ENCODE data around the gene FBXW8. TPM values are rescaled to one million over a fixed set of nuclear protein-coding genes. Genes with fewer than 3 reads are reported as not detected.

Gene FBXW8, protein sequence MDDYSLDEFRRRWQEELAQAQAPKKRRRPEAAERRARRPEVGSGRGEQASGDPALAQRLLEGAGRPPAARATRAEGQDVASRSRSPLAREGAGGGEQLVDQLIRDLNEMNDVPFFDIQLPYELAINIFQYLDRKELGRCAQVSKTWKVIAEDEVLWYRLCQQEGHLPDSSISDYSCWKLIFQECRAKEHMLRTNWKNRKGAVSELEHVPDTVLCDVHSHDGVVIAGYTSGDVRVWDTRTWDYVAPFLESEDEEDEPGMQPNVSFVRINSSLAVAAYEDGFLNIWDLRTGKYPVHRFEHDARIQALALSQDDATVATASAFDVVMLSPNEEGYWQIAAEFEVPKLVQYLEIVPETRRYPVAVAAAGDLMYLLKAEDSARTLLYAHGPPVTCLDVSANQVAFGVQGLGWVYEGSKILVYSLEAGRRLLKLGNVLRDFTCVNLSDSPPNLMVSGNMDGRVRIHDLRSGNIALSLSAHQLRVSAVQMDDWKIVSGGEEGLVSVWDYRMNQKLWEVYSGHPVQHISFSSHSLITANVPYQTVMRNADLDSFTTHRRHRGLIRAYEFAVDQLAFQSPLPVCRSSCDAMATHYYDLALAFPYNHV
- total RNA-seq: 1 to 10 TPM; 3.1 to 7.4 TPM

- H3K36me3 Mint-ChIP-seq: peaks cover 10 to 22% of the 10 kb centered on the region in 2 donors
- peak within 1 kb of the TSS; percentile 75 to 94 for H3K27ac Mint-ChIP-seq
Observed at GRCh38 chr12:116910645-116911451, at the start of gene FBXW8. FBXW8 (plus strand) TSS chr12:116910950; CDS start chr12:116911038, 88 bp downstream.

GRCh38 chr12:116861320-116861719 is 49.4 kb upstream of the FBXW8 start:
- H3K36me3 Mint-ChIP-seq: no peaks in the 10 kb centered on the region
- ATAC-seq (peak; percentile 56 to 58), DNase-seq (ENCODE audit: low spot score in 2 of 2) (no peak)
- H3K9me3 Mint-ChIP-seq: no peaks in the 10 kb centered on the region
- no peak overlapping the region for H3K27ac Mint-ChIP-seq

More at GRCh38 chr12:116910645-116911451, at the start of gene FBXW8:
- peak; percentile 84 to 88 for ATAC-seq
- peak; percentile 70 to 72 for DNase-seq (ENCODE audit: low spot score in 2 of 2)
- H3K9me3 Mint-ChIP-seq: peaks cover 0 to 4% of the 10 kb centered on the region in 2 donors

GRCh38 chr12:116862167-116862566 is 48.6 kb upstream of the FBXW8 start:
- Mint-ChIP-seq H3K9me3 (no peaks in the 10 kb centered on the region), H3K36me3 (no peaks in the 10 kb centered on the region), H3K27ac (no peak overlapping the region)
- ATAC-seq (no peak), DNase-seq (ENCODE audit: low spot score in 2 of 2) (no peak)

DNA sequence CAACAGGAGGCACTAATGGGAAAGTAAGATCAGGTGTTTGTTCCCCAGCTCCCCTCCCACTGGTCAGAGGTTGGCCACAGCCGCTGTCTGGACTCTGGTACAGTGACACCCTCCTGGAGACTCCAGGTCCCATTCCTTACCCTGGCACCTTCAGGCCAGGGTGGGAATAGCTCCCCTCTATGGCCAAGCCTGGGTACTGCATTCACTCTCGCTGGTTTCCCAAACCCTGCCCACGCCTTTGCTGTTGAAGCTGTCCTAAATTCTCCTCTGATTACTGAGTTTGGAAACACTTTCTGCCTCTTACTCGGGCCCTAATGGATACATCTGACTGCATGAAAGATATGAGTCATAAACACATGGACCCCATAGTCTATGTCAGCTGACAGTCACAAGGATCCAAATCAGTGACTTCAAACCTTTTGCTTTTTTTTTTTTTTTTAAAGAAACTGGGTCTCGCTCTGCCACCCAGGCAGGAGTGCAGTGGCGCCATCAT is 47.4 kb upstream of the FBXW8 start:
- ATAC-seq (peak in 1 of 2 donors; percentile 20), DNase-seq (ENCODE audit: low spot score in 2 of 2) (peak in 1 of 2 donors; percentile 24)
- Mint-ChIP-seq H3K9me3 (no peaks in the 10 kb centered on the region), H3K36me3 (no peaks in the 10 kb centered on the region), H3K27ac (no peak overlapping the region)

GRCh38 chr12:116864371-116865160 is 46.2 kb upstream of the FBXW8 start:
- no peak for ATAC-seq
- no peak for DNase-seq (ENCODE audit: low spot score in 2 of 2)
- no peak overlapping the region for H3K27ac Mint-ChIP-seq
- no peaks in the 10 kb centered on the region for H3K9me3 Mint-ChIP-seq
- H3K36me3 Mint-ChIP-seq: no peaks in the 10 kb centered on the region

GRCh38 chr12:116867523-116867922 is 43.2 kb upstream of the FBXW8 start:
- H3K27ac Mint-ChIP-seq: no peak overlapping the region

GRCh38 chr12:116870306-116870705 is 40.4 kb upstream of the FBXW8 start:
- DNase-seq (ENCODE audit: low spot score in 2 of 2) (no peak), ATAC-seq (no peak)
- H3K9me3 Mint-ChIP-seq: peaks cover 0 to 6% of the 10 kb centered on the region in 2 donors
- H3K36me3 Mint-ChIP-seq: peaks cover 0 to 4% of the 10 kb centered on the region in 2 donors
- H3K27ac Mint-ChIP-seq: no peak overlapping the region

More at GRCh38 chr12:116867523-116867922, 43.2 kb upstream of the FBXW8 start:
- DNase-seq (ENCODE audit: low spot score in 2 of 2) (no peak), ATAC-seq (no peak)
- Mint-ChIP-seq H3K36me3 (no peaks in the 10 kb centered on the region), H3K9me3 (no peaks in the 10 kb centered on the region)

DNA sequence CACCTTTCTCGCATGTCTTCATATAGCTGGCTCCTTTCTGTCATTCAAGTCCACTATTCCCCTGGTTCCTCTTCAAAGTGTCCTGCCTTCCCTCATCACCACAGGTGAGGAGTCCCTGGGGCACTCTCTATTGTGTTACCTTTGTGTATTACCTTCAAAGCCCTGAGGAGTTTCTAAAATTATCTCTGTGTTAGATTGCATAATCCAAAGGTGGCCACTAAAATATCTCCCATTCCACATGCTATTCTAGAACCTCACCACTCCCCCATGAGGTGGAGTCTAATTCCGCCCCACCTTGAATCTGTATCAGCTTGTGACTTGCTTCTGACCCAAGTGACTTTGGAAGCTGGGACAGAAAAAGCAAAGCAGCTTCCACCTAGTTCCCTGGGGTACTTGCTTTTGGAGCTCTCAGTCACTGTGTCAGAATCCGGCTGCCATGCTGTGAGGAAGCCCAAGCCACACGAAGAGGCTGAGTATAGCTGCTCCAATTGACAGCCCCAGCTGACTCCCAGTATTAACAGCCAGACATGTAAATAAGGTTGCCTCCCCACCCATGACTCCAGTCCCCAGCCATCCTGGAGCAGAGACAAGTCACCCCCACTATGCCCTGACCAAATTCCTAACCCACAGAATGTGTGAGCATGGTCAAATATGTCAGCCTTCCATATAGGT is 36.3 kb upstream of the FBXW8 start:
- Mint-ChIP-seq H3K36me3 (peaks cover 0 to 4% of the 10 kb centered on the region in 2 donors), H3K27ac (no peak overlapping the region), H3K9me3 (peaks cover 0 to 6% of the 10 kb centered on the region in 2 donors)
- no peak for DNase-seq (ENCODE audit: low spot score in 2 of 2)
- ATAC-seq: no peak

GRCh38 chr12:116876151-116876869 is 34.4 kb upstream of the FBXW8 start:
- no peak overlapping the region for H3K27ac Mint-ChIP-seq
- peaks cover 0 to 6% of the 10 kb centered on the region in 2 donors for H3K9me3 Mint-ChIP-seq
- peaks cover 4 to 11% of the 10 kb centered on the region in 2 donors for H3K36me3 Mint-ChIP-seq
- no peak for ATAC-seq
- DNase-seq (ENCODE audit: low spot score in 2 of 2): no peak

DNA sequence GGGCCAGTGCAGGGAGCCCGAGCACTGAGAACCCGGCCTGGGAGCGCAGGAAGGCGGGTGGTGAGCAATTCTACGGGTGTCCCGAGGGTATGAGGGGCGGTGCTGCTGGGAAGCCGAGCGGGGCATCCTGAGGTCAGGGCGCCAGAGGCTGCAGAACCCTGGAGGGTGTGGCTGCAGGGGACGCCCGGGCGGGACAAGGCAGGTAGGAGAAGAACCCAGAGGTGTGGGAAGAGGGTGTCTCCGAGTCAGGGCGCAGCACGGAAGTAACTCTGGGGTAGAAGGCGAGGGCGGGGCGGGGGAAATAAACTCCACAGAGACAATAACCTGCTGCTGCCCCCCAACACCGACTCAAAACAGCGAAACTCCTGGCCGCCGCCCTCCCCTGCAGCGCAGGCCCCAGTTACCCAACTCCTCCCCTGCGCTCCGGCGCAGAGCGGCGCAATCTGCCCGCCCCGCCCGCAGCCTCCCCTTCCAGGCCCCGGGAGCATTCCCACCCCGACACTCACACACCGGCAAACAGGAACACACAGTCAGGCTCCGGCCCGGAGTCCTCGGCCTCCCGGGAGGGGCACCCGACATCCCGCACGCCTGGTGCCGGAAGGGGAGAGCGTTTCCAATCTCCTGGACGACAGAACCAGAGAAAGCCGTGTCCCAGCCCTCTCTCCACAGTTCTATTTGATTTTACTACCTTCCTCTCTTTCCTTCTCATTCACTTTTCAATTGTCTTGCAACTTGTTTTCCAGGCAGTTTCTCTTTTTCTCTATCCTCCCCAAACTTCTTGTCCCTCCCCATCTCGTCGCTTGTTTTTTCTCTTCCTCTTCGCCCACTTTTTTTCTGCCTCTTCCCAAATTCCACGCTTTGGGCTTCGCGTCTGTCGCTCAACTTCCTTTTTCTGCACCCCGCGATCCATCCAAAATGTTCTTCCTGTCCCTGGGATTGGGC is 31.9 kb upstream of the FBXW8 start:
- ATAC-seq (no peak), DNase-seq (ENCODE audit: low spot score in 2 of 2) (no peak)
- Mint-ChIP-seq H3K36me3 (peaks cover 4 to 16% of the 10 kb centered on the region in 2 donors), H3K9me3 (peaks cover 0 to 6% of the 10 kb centered on the region in 2 donors), H3K27ac (no peak overlapping the region)

- Mint-ChIP-seq H3K27ac (no peak overlapping the region), H3K36me3 (peaks cover 2 to 16% of the 10 kb centered on the region in 2 donors), H3K9me3 (peaks cover 0 to 2% of the 10 kb centered on the region in 2 donors)
- peak in 1 of 2 donors; percentile 27 for DNase-seq (ENCODE audit: low spot score in 2 of 2)
- ATAC-seq: peak in 1 of 2 donors; percentile 46
Observed at GRCh38 chr12:116879509-116880212, 31.1 kb upstream of the FBXW8 start.

DNA sequence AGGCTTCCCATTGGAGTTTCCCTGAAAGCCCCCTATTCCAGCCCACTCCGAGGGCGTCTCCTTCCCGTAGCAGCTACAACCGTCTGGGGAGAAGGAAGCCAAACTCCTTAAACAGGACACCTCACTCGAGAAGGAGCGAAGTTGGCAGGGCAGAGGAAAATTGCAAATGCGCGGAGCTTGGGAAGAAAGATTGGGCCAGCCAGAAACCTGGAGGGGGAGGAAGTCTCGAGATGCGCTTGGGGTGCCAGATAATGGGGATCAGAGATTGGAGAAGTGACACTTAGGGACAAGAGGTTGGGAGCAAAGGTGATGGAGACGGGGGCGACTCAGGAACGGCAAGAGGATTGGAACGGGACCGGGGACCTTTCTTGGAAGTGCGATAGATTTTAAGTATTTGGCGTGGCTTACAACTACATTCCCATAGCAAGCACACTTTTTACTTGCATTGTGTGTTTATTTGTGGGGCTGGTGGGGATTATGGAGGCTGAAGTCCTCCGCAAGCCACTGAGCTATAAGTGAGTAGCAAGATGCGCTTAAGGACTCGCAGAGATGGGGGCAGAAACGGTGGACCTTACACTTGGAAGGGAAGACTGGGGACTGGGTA is 30.4 kb upstream of the FBXW8 start:
- H3K36me3 Mint-ChIP-seq: peaks cover 0 to 16% of the 10 kb centered on the region in 2 donors
- peak in 1 of 2 donors; percentile 24 for ATAC-seq
- no peaks in the 10 kb centered on the region for H3K9me3 Mint-ChIP-seq
- H3K27ac Mint-ChIP-seq: no peak overlapping the region
- no peak for DNase-seq (ENCODE audit: low spot score in 2 of 2)

DNA sequence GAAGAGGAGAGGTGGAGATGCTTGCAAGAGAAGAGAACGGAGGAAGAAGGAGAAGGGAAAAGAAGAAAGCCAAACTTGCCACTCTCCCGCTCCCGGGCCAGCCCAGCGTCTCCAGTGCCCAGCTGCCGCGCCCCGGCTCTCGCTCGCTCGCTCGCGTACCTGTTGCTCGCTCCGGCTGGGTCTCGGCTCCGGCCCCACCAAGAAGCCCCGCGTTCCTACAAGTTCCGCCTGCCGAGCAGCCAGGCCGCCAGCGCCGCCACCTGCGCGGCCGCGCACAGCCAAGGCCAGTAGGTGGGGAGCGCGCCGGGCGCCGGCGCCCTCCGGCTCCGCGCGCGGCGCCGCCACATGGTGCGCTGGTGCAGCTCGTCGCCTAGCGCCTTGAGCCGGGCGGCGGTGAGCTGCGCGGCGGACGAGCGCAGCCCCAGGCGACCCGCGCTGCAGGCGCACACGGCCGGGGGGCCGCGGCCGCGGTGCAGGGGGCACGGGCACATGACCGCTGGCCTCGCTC is 29.9 kb upstream of the FBXW8 start:
- H3K36me3 Mint-ChIP-seq: peaks cover 0 to 16% of the 10 kb centered on the region in 2 donors
- ATAC-seq: peak; percentile 64 to 87
- no peak overlapping the region for H3K27ac Mint-ChIP-seq

More for the DNA sequence above, 29.9 kb upstream of the FBXW8 start:
- DNase-seq (ENCODE audit: low spot score in 2 of 2): peak in 1 of 2 donors; percentile 56
- no peaks in the 10 kb centered on the region for H3K9me3 Mint-ChIP-seq

All from activated naive CD4-positive, alpha-beta T cell treated with anti-CD3 and anti-CD28 coated beads, Interleukin-2, amount 50 U/mL, for 72 hours (primary cell).